ENCODE data around the gene CPNE2. TPM values are rescaled to one million over a fixed set of nuclear protein-coding genes. Genes with fewer than 3 reads are reported as not detected.

Gene CPNE2
- total and polyA plus RNA-seq, 10 of the 15 experiments (the other 5 are each of a cell fraction or from before 2014, with no cell fraction given): 3.1 to 22.1 (median 9.9) TPM

DNA sequence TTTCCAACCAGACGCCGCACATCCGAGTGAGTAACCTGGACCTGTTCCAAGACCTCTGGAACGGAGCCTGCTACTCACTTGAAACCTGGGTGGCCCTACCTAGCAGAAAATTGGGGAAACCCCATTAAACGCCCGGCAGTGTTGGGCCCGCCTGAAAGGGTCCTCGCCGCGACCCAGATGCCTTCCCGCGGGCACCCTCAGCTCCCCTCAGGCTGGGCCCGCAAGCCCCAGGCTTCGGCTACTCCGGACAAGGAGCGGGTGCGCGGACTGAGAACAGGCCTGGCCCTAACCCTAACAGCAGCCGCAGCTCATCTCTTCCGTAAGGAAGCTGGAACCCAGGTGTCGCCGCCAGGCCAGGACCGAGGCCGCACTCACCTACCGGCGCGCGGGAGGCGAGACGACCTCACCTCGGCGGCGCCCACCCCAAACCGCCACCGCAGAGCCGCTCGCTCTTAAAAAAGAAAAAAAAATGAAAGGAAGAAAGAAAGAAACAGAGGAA is 93.1 kb downstream of the CPNE2 start (continued):
- TF ChIP-seq, protein P1, sequence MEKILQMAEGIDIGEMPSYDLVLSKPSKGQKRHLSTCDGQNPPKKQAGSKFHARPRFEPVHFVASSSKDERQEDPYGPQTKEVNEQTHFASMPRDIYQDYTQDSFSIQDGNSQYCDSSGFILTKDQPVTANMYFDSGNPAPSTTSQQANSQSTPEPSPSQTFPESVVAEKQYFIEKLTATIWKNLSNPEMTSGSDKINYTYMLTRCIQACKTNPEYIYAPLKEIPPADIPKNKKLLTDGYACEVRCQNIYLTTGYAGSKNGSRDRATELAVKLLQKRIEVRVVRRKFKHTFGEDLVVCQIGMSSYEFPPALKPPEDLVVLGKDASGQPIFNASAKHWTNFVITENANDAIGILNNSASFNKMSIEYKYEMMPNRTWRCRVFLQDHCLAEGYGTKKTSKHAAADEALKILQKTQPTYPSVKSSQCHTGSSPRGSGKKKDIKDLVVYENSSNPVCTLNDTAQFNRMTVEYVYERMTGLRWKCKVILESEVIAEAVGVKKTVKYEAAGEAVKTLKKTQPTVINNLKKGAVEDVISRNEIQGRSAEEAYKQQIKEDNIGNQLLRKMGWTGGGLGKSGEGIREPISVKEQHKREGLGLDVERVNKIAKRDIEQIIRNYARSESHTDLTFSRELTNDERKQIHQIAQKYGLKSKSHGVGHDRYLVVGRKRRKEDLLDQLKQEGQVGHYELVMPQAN (conservative IDR thresholded peaks at IDR 0.05): peak; percentile 69; the same call in 1 of the 2 replicates
- TF ChIP-seq ZNF622 (IDR thresholded peaks at IDR 0.05): no peak
- TF ChIP-seq HDGF (IDR thresholded peaks at IDR 0.05): no peak
- 0 out of 2 replicates have a peak, but pooled peaks have one; percentile 15 for TF ChIP-seq BACH1 (IDR thresholded peaks at IDR 0.05; ENCODE audit: borderline replicate concordance)
- 0 out of 2 replicates have a peak, but pooled peaks have one; percentile 23 for TF ChIP-seq SMARCA5 (IDR thresholded peaks at IDR 0.05)
- TF ChIP-seq BHLHE40 (IDR thresholded peaks at IDR 0.05; ENCODE audit: borderline replicate concordance in 1 of 2, low read depth in 2 of 2, low read length in 1 of 2): no peak
- TF ChIP-seq ZNF207 (IDR thresholded peaks at IDR 0.05; ENCODE audit: borderline replicate concordance): peak; percentile 66; the same call in 1 of the 2 replicates
- TF ChIP-seq ZNF592 (IDR thresholded peaks at IDR 0.05): no peak
- peak; percentile 61 for TF ChIP-seq MXI1 (IDR thresholded peaks at IDR 0.05; ENCODE audit: low read depth, low read length)
- no peak for TF ChIP-seq NR2C2 (IDR thresholded peaks at IDR 0.05; ENCODE audit: borderline replicate concordance, control insufficient read depth, insufficient read length, low read depth)
